Small intestine (tissue), 16 donors: ENCODE measurements around the gene C2orf15. TPM values are rescaled to one million over a fixed set of nuclear protein-coding genes. Genes with fewer than 3 reads are reported as not detected.
A peak's percentile ranks its signal among the peaks of the same experiment; 100 is the strongest.

Experiments used
- DNase-seq, 2 donors: peaks; one replicate each; pipeline versions ENCODE4 v3.0.0 to v3.0.0-alpha.2; 2013
- FAIRE-seq: peaks from 2 replicates; lab custom pipeline; 2012; peaks lifted over from hg19 to GRCh38; lab: Jason Lieb, UNC
- H3K27ac ChIP-seq, 3 donors: one replicate each; pipeline ENCODE4 v1.5.1; 2013; ENCODE audit warnings: low read length in 2 of 3, mild to moderate bottlenecking in 2 of 3, control low read depth in 1 of 3, inconsistent platforms in 1 of 3, low read depth in 1 of 3, moderate library complexity in 1 of 3
- H3K27me3 ChIP-seq, 3 donors: one replicate each; pipeline ENCODE4 v1.6.1; 2013; ENCODE audit warnings: low read length in 3 of 3, inconsistent platforms in 1 of 3; ENCODE audit not compliant: control insufficient read depth in 3 of 3, insufficient read depth in 3 of 3
- H3K36me3 ChIP-seq, 3 donors: one replicate each; pipeline ENCODE4 v1.6.1; 2013; ENCODE audit warnings: low read length in 3 of 3, inconsistent platforms in 1 of 3, low read depth in 1 of 3, mild to moderate bottlenecking in 1 of 3, moderate library complexity in 1 of 3; ENCODE audit not compliant: control insufficient read depth in 3 of 3, insufficient read depth in 2 of 3
- H3K4me1 ChIP-seq, 3 donors: one replicate each; pipeline ENCODE4 v1.6.1; 2013; ENCODE audit warnings: low read length in 2 of 3, inconsistent platforms in 1 of 3, low read depth in 1 of 3, mild to moderate bottlenecking in 1 of 3, moderate library complexity in 1 of 3; ENCODE audit not compliant: control insufficient read depth in 3 of 3, insufficient read depth in 2 of 3
- H3K4me3 ChIP-seq, 3 donors: one replicate each; pipeline ENCODE4 v1.5.1; 2013; ENCODE audit warnings: low read length in 3 of 3, control low read depth in 1 of 3, inconsistent platforms in 1 of 3, low read depth in 1 of 3, mild to moderate bottlenecking in 1 of 3, moderate library complexity in 1 of 3
- H3K9me3 ChIP-seq, 2 donors: one replicate each; pipeline ENCODE4 v1.6.1; 2013; ENCODE audit warnings: low read depth in 1 of 2, low read length in 1 of 2; ENCODE audit not compliant: control insufficient read depth in 2 of 2, insufficient read depth in 1 of 2
- WGBS, 3 donors: extraction: QIAGEN DNeasy Blood & Tissue Kit; methylation state at CpG; one replicate each; pipeline ENCODE4 v1.1.7; 2013; 5-methylcytosine and 5-hydroxymethylcytosine counted together
- long read RNA-seq, 10 donors: transcript quantifications; one replicate each; lab custom pipeline, GENCODE V29; 2026
- polyA plus RNA-seq, 4 donors: library from polyadenylated mRNA; stranded (reverse) in 3 of 4; unstranded in 1 of 4; fragments of 200-250 nt in 3 of 4; fragments of 120-200 nt in 1 of 4; gene quantifications; one replicate each; pipeline versions ENCODE4 v1.2.1 to v1.2.3, GENCODE V29; 2013
- donor health status: healthy with polysubstance abuse.
- donor health status: control.
- donor health status: control.
- donor health status: Bipolar disorder and iron deficiency.
- donor health status: healthy.

Gene C2orf15
- polyA plus RNA-seq, result 10 to 100 TPM in 1 of 4 donors, 1 to 10 TPM in 3; 1.4 to 10.0 (median 5.2) TPM
- long read RNA-seq, donor 1, result 0 reads
- long read RNA-seq, donor 2, partial matches to known transcripts, result 0 of 1 reads
- long read RNA-seq, donor 2, other reads (novel, unspliced or antisense), result 0 of 1 reads
- long read RNA-seq, donor 3, partial matches to known transcripts, result 0 of 3 reads
- long read RNA-seq, donor 3, other reads (novel, unspliced or antisense), result 0 of 3 reads
- long read RNA-seq, donor 4, result 0 reads
- long read RNA-seq, donor 5, result 0 reads
- long read RNA-seq, donor 6, partial matches to known transcripts, result 0 of 2 reads
- long read RNA-seq, donor 6, other reads (novel, unspliced or antisense), result 0 of 2 reads
- long read RNA-seq, donor 7, result 0 reads
- long read RNA-seq, donor 8, result 0 reads
- long read RNA-seq, donor 9, result 0 reads
- long read RNA-seq, donor 10, partial matches to known transcripts, result 0 of 1 reads
- long read RNA-seq, donor 10, other reads (novel, unspliced or antisense), result 0 of 1 reads

- 0 to 1% (median 0%) methylated on average over 68 to 84 of the region's 84 CpGs for WGBS, 3 donors
- peaks cover 0 to 6% (median 0%) of the 10 kb centered on the region in 3 donors for H3K36me3 ChIP-seq
- H3K27ac ChIP-seq, result peak within 1 kb of the TSS; percentile 85 to 99 (median 98)
- peak within 1 kb of the TSS; percentile 71 to 99 (median 71) for H3K4me3 ChIP-seq
- H3K4me1 ChIP-seq, result no peaks in the 10 kb centered on the region
- H3K27me3 ChIP-seq, result no peaks in the 10 kb centered on the region
- H3K9me3 ChIP-seq, result no peaks in the 10 kb centered on the region
- peak; percentile 97 for DNase-seq
- FAIRE-seq, result no peak
Measured at GRCh38 chr2:99141110-99142108, at the start of gene C2orf15. C2orf15 (plus strand) TSS chr2:99141707; CDS start chr2:99150559, 8,852 bp downstream.

- FAIRE-seq (no peak), DNase-seq (no peak)
- 63 to 88% (median 84%) methylated on average over 1 of the region's 1 CpG for WGBS, 3 donors
- H3K4me3 ChIP-seq, result no peak overlapping the region
- no peak overlapping the region for H3K27ac ChIP-seq
- no peaks in the 10 kb centered on the region for H3K4me1 ChIP-seq
- no peaks in the 10 kb centered on the region for H3K36me3 ChIP-seq
- no peaks in the 10 kb centered on the region for H3K27me3 ChIP-seq
- H3K9me3 ChIP-seq, result no peaks in the 10 kb centered on the region
Measured at GRCh38 chr2:99096728-99097127, 44.8 kb upstream of the C2orf15 start.

DNA sequence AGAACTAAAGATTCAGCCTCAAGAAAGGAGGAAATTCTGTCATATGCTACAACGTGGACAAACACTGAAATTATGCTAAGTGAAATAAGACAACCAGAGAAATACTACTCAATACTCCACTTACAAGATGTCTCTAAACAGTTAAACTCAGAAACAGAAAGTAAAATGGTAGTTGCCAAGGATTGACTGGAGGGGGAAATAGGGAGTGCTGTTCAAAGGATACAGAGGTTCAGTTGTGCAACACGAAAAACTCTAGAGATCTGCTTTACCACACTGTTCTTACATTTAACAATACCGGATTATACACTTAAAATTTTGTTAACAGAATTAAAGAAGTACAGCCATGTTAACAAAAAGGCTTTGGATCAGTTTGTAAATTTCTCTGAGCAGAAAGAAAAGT lies 39.8 kb upstream of the C2orf15 start:
- 16 to 40% (median 30%) methylated on average over 3 of the region's 3 CpGs for WGBS, 3 donors
- Histone ChIP-seq H3K27me3 (no peaks in the 10 kb centered on the region), H3K4me3 (no peak overlapping the region), H3K9me3 (no peaks in the 10 kb centered on the region), H3K36me3 (no peaks in the 10 kb centered on the region), H3K27ac (no peak overlapping the region), H3K4me1 (no peaks in the 10 kb centered on the region)
- DNase-seq (peak; percentile 22 to 29), FAIRE-seq (peak; percentile 26)

DNA sequence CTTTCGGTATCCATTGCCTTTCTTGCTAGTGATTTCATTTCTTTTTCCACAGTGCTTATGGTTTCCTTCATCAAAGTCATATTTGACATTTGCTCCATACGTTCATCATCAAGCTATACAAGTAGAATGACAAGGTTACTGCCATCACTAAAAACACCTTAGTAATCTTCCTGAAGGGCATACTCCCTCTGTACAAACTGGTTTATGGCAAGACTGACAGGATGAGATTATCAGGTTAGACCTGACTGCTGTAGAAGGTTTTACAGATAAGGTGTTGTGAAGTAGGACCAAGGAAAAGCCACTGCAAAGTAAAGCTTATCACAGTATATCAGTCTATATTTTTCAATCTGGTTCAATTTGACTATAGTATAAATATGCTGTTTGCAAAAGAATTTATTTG lies 37.5 kb upstream of the C2orf15 start:
- no peak overlapping the region for H3K27ac ChIP-seq
- no peak overlapping the region for H3K4me3 ChIP-seq
- no peaks in the 10 kb centered on the region for H3K27me3 ChIP-seq
- FAIRE-seq (no peak), DNase-seq (no peak)
- no peaks in the 10 kb centered on the region for H3K4me1 ChIP-seq
- 75 to 87% (median 86%) methylated on average over 2 of the region's 2 CpGs for WGBS, 3 donors
- no peaks in the 10 kb centered on the region for H3K36me3 ChIP-seq
- H3K9me3 ChIP-seq, result no peaks in the 10 kb centered on the region

- 57 to 78% (median 68%) methylated on average over 2 of the region's 2 CpGs for WGBS, 3 donors
- FAIRE-seq (no peak), DNase-seq (no peak)
- no peak overlapping the region for H3K4me3 ChIP-seq
- H3K27me3 ChIP-seq, result no peaks in the 10 kb centered on the region
- no peaks in the 10 kb centered on the region for H3K4me1 ChIP-seq
- no peaks in the 10 kb centered on the region for H3K9me3 ChIP-seq
- H3K27ac ChIP-seq, result no peak overlapping the region
- H3K36me3 ChIP-seq, result no peaks in the 10 kb centered on the region
Measured at GRCh38 chr2:99106913-99107312, 34.6 kb upstream of the C2orf15 start.

- DNase-seq (no peak), FAIRE-seq (no peak)
- H3K27me3 ChIP-seq, result no peaks in the 10 kb centered on the region
Measured at GRCh38 chr2:99111236-99111635, 30.3 kb upstream of the C2orf15 start.

GRCh38 chr2:99111945-99112344 lies 29.6 kb upstream of the C2orf15 start:
- H3K9me3 ChIP-seq, result no peaks in the 10 kb centered on the region
- H3K4me3 ChIP-seq, result no peak overlapping the region
- whole genome bisulfite sequencing, 3 donors, result 85 to 93% (median 90%) methylated on average over 1 of the region's 1 CpG
- FAIRE-seq, result no peak
- no peaks in the 10 kb centered on the region for H3K27me3 ChIP-seq
- no peak for DNase-seq
- H3K27ac ChIP-seq, result no peak overlapping the region
- no peaks in the 10 kb centered on the region for H3K4me1 ChIP-seq
- H3K36me3 ChIP-seq, result no peaks in the 10 kb centered on the region

More at GRCh38 chr2:99111236-99111635, 30.3 kb upstream of the C2orf15 start:
- Histone ChIP-seq H3K9me3 (no peaks in the 10 kb centered on the region), H3K36me3 (no peaks in the 10 kb centered on the region), H3K27ac (no peak overlapping the region), H3K4me3 (no peak overlapping the region), H3K4me1 (no peaks in the 10 kb centered on the region)
- 84 to 86% (median 86%) methylated on average over 2 of the region's 2 CpGs for WGBS, 3 donors

- no peaks in the 10 kb centered on the region for H3K27me3 ChIP-seq
- no peak overlapping the region for H3K4me3 ChIP-seq
- H3K9me3 ChIP-seq, result no peaks in the 10 kb centered on the region
- WGBS, 3 donors, result 66 to 75% (median 74%) methylated on average over 4 of the region's 4 CpGs
- no peak for DNase-seq
- H3K36me3 ChIP-seq, result no peaks in the 10 kb centered on the region
- no peaks in the 10 kb centered on the region for H3K4me1 ChIP-seq
- no peak for FAIRE-seq
- no peak overlapping the region for H3K27ac ChIP-seq
Measured at GRCh38 chr2:99112617-99113016, 28.9 kb upstream of the C2orf15 start.
